Fibroblast of the aortic adventitia (primary cell): ENCODE data around the gene SEC62. TPM values are rescaled to one million over a fixed set of nuclear protein-coding genes. Genes with fewer than 3 reads are reported as not detected.

Experiments used
- DNase-seq: peaks from one replicate; pipeline ENCODE4 v3.0.0-alpha.2; 2010; ENCODE audit warnings: low read depth
- H3K4me3 ChIP-seq: 2 replicates; pipeline ENCODE4 v1.5.1; 2011; ENCODE audit warnings: low read depth, mild to moderate bottlenecking, control low read depth, low read length, moderate library complexity
- total RNA-seq: library from RNA; depleted of rRNA; stranded (reverse); fragments of >200 nt; gene quantifications from 2 replicates; pipeline ENCODE4 v1.2.3, GENCODE V29; 2012; ENCODE audit warnings: low replicate concordance
- TF ChIP-seq, protein P1 (sequence below): IDR thresholded peaks from 2 replicates; pipeline ENCODE4 v1.5.1; 2011; ENCODE audit warnings: mild to moderate bottlenecking, low read length, control low read depth, inconsistent platforms; ENCODE audit not compliant: insufficient read depth

Gene SEC62
- total RNA-seq, 1 donor: 52.3 TPM

DNA sequence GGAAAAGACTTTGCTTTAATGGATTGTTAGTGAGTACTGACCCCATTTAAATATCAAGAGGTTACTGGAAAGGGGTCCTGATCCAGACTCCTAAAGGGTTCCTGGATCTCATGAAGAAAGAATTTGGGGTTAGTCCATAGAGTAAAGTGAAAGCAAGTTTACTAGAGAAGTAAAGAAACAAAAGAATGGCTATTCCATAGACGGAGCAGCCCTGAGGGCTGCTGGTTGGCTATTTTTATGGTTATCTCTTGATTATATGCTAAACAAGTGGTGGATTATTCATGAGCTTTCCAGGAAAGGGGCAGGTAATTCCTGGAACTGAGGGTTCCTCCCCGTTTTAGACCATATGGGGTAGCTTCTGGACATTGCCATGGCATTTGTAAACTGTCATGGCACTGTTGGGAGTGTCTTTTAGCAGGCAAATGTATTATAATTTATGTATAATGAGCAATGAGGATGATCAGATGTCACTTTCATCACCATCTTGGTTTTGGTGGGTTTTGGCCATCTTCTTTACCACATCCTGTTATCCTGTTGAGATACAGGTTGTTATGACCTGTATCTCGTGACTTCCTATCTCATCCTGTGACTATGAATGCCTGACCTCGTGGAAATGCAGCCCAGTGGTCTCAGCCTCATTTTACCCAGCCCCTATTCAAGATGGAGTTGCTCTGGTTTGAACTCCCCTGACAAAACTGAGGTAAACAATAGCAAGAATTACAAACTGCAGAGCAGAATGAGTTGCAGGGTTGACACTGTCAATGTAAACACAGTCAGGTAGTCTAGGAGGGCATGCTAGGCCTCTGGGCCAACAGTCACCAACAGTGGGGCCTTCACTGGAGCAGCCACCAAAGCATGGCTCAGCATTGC lies 60.9 kb downstream of the SEC62 start:
- no peak overlapping the region for H3K4me3 ChIP-seq
- no peak for DNase-seq
- TF ChIP-seq, protein P1, sequence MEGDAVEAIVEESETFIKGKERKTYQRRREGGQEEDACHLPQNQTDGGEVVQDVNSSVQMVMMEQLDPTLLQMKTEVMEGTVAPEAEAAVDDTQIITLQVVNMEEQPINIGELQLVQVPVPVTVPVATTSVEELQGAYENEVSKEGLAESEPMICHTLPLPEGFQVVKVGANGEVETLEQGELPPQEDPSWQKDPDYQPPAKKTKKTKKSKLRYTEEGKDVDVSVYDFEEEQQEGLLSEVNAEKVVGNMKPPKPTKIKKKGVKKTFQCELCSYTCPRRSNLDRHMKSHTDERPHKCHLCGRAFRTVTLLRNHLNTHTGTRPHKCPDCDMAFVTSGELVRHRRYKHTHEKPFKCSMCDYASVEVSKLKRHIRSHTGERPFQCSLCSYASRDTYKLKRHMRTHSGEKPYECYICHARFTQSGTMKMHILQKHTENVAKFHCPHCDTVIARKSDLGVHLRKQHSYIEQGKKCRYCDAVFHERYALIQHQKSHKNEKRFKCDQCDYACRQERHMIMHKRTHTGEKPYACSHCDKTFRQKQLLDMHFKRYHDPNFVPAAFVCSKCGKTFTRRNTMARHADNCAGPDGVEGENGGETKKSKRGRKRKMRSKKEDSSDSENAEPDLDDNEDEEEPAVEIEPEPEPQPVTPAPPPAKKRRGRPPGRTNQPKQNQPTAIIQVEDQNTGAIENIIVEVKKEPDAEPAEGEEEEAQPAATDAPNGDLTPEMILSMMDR: no peak

DNA sequence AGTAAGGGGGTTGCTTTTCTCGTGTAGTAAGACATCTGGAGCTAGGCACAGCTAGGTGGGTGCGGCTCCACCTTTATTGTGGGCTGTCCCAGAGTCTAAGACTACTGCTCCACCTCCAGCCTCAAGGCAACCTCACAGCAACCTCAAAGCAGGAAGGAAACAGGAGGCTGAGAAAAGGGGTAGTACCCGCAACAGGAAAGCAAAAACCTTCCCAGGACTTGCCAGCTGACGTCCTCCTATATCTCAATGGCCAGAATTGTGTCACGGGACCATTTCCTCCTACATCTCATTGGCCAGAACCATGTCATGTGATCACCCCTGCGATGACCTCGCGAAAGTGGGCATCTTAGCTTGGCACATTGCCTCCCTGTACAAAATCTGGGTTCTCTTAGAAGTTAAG lies 66.9 kb downstream of the SEC62 start:
- TF ChIP-seq, protein P1: no peak
- no peak for DNase-seq
- H3K4me3 ChIP-seq: no peak overlapping the region

GRCh38 chr3:170037463-170038433 lies 71.1 kb downstream of the SEC62 start, which contains the start of gene GPR160:
Gene GPR160 (plus strand): TSS chr3:170037995. CDS start chr3:170083973, 45,978 bp downstream.
- TF ChIP-seq, protein P1: peak; percentile 60
- DNase-seq: peak; percentile 15
- H3K4me3 ChIP-seq: peak within 1 kb of the TSS; percentile 60

DNA sequence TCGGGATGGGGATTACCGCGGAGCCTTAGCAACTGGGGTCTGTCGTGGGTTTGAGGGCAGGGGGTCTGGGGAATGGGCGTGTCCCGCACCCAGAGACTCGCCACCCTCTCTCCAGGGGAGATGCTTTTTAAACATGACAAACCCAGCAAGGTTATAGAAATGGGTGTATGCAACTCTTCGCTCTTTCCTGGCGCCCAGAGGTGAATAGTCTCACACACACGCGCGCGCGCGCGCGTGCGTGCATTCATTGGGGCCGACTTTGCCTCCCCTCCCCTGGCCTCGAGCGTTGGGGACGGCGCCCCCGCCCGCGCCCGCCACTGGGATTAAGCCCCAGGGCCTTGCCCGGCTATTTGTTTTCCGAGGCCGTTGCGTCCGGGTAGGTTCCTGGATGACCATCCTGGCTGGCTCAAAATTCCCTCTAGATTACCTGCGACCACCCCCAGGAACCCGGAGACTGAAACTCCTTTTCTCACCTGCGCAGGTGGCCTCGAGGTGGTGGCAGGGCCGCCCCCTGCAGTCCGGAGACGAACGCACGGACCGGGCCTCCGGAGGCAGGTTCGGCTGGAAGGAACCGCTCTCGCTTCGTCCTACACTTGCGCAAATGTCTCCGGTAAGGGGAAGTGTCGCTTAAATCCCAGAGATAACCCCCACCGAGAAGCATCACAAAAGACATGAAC lies 72.0 kb downstream of the SEC62 start:
- H3K4me3 ChIP-seq: peak overlapping the region; percentile 60
- TF ChIP-seq, protein P1: peak; percentile 12
- DNase-seq: no peak

GRCh38 chr3:170040418-170040817 lies 73.8 kb downstream of the SEC62 start:
- no peak for DNase-seq
- no peak overlapping the region for H3K4me3 ChIP-seq
- TF ChIP-seq, protein P1: no peak

GRCh38 chr3:170043506-170043905 lies 76.9 kb downstream of the SEC62 start:
- no peak for DNase-seq
- TF ChIP-seq, protein P1: no peak

More at GRCh38 chr3:170043506-170043905, 76.9 kb downstream of the SEC62 start:
- H3K4me3 ChIP-seq: no peak overlapping the region
